Nephron (organoid): Measurements from ENCODE around the gene ZNF613.
"Not testable (repeated sequence)": the region's sequence is repeated elsewhere in the genome, so short reads cannot be mapped to it uniquely, and the experiment has no call there.

Experiments
- H3K27ac Mint-ChIP-seq, 3 experiments: 2 replicates each; pipeline ENCODE4 v1.8.0; 2020; ENCODE audit warnings: mixed read lengths in 3 of 3, mild to moderate bottlenecking in 2 of 3, moderate library complexity in 1 of 3
- H3K27me3 Mint-ChIP-seq: 2 replicates; pipeline ENCODE4 v1.8.0; 2021; ENCODE audit warnings: low read depth, mild to moderate bottlenecking, moderate library complexity, mixed read lengths
- H3K36me3 Mint-ChIP-seq: 2 replicates; pipeline ENCODE4 v1.8.0; 2020; ENCODE audit warnings: low read depth, mixed read lengths
- H3K4me1 Mint-ChIP-seq: 2 replicates; pipeline ENCODE4 v1.8.0; 2020; ENCODE audit warnings: mixed read lengths
- H3K4me3 Mint-ChIP-seq, 3 experiments: 2 replicates each; pipeline ENCODE4 v1.8.0; 2020; ENCODE audit warnings: mild to moderate bottlenecking in 3 of 3, mixed read lengths in 3 of 3, moderate library complexity in 2 of 3
- H3K9me3 Mint-ChIP-seq: 2 replicates; pipeline ENCODE4 v1.8.0; 2020; ENCODE audit warnings: mixed read lengths
- TF ChIP-seq, protein P1 (sequence below), 3 experiments: fragments of 200-600 bp; sonication (generic); IDR thresholded peaks; one replicate each; pipeline ENCODE4 v1.5.0; 2021; ENCODE audit warnings: antibody characterized with exemption in 3 of 3; ENCODE audit not compliant: unreplicated experiment in 3 of 3

ZNF613 gene

GRCh38 chr19:51977346-51977745 is 50.1 kb downstream of the ZNF613 start:
- Mint-ChIP-seq H3K4me1 (no peaks in the 10 kb centered on the region), H3K4me3 (no peak overlapping the region), H3K27ac (no peak overlapping the region), H3K9me3 (peaks cover 80% of the 10 kb centered on the region), H3K36me3 (peaks cover 98% of the 10 kb centered on the region), H3K27me3 (peaks cover 4% of the 10 kb centered on the region)
- TF ChIP-seq, protein P1, sequence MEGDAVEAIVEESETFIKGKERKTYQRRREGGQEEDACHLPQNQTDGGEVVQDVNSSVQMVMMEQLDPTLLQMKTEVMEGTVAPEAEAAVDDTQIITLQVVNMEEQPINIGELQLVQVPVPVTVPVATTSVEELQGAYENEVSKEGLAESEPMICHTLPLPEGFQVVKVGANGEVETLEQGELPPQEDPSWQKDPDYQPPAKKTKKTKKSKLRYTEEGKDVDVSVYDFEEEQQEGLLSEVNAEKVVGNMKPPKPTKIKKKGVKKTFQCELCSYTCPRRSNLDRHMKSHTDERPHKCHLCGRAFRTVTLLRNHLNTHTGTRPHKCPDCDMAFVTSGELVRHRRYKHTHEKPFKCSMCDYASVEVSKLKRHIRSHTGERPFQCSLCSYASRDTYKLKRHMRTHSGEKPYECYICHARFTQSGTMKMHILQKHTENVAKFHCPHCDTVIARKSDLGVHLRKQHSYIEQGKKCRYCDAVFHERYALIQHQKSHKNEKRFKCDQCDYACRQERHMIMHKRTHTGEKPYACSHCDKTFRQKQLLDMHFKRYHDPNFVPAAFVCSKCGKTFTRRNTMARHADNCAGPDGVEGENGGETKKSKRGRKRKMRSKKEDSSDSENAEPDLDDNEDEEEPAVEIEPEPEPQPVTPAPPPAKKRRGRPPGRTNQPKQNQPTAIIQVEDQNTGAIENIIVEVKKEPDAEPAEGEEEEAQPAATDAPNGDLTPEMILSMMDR (IDR thresholded peaks at IDR 0.05; ENCODE audit: unreplicated experiment in 3 of 3) = no peak

DNA sequence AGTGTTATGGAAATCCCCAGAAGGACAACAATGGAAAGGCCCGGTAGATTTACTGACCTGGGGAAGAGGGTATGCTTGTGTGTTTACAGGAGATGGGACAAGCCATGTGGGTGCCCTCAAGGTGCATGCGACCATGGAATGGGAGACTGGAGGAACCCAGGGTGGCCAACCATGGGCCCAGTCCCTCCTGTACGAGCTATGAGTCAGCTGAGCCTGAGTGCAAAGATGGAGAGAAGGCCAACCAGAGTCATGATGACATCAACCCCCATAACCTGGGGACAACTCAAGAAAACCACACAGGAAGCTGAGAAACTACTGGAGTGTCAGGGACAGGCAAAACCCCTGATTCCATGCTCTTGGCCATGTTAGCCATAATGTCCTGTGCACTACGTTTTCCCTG is 51.6 kb downstream of the ZNF613 start:
- H3K36me3 Mint-ChIP-seq = peaks cover 98% of the 10 kb centered on the region
- no peak overlapping the region for H3K4me3 Mint-ChIP-seq
- no peak overlapping the region for H3K27ac Mint-ChIP-seq
- H3K27me3 Mint-ChIP-seq = peaks cover 4% of the 10 kb centered on the region
- peaks cover 80% of the 10 kb centered on the region for H3K9me3 Mint-ChIP-seq
- H3K4me1 Mint-ChIP-seq = no peaks in the 10 kb centered on the region
- TF ChIP-seq, protein P1 (IDR thresholded peaks at IDR 0.05; ENCODE audit: unreplicated experiment in 3 of 3) = no peak

DNA sequence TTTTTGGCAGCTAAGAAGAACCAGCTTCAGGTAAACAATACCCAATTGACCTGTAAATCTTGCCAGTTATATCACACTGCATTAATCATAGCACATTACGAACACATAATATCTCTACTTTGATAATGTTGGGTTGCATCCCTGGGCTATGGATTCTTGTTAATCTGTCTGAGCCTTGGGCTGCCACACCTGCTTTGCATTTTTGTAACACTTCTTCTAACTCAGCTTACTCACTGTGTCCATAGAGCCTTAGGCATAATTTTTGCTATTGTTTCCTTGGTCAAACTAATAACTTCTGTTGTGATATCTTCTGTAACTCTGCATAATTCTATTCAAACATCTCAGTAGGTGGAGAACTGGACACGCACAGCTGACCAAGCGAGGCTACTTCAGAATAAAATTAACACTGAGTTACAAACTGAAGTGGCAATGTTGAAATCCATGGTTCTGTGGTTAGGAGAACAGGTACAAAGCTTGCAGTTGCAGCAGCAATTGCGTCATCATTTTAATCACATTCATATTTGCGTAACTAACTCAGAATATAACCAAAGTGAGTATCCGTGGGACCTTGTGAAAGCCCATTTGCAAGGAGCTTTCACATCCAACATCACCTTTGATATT is 53.0 kb downstream of the ZNF613 start:
- Mint-ChIP-seq H3K27ac (no peak overlapping the region), H3K36me3 (peaks cover 90% of the 10 kb centered on the region), H3K9me3 (peaks cover 78% of the 10 kb centered on the region), H3K4me1 (no peaks in the 10 kb centered on the region), H3K27me3 (peaks cover 4% of the 10 kb centered on the region), H3K4me3 (no peak overlapping the region)
- TF ChIP-seq, protein P1 (IDR thresholded peaks at IDR 0.05; ENCODE audit: unreplicated experiment in 3 of 3) = no peak

GRCh38 chr19:51980926-51981325 is 53.7 kb downstream of the ZNF613 start:
- H3K27ac Mint-ChIP-seq, H3K4me3 Mint-ChIP-seq, H3K27me3 Mint-ChIP-seq, H3K4me1 Mint-ChIP-seq: not testable (repeated sequence)
- peaks cover 84% of the 10 kb centered on the region for H3K36me3 Mint-ChIP-seq
- peaks cover 80% of the 10 kb centered on the region for H3K9me3 Mint-ChIP-seq

GRCh38 chr19:51983361-51983760 is 56.1 kb downstream of the ZNF613 start:
- TF ChIP-seq, protein P1 (IDR thresholded peaks at IDR 0.05; ENCODE audit: unreplicated experiment in 3 of 3) = no peak
- peaks cover 4% of the 10 kb centered on the region for H3K27me3 Mint-ChIP-seq
- no peak overlapping the region for H3K27ac Mint-ChIP-seq
- H3K4me1 Mint-ChIP-seq = peaks cover 7% of the 10 kb centered on the region
- H3K4me3 Mint-ChIP-seq = peak overlapping the region in 2 of 3 experiments; percentile 37 to 50
- peaks cover 73% of the 10 kb centered on the region for H3K9me3 Mint-ChIP-seq
- H3K36me3 Mint-ChIP-seq = peaks cover 79% of the 10 kb centered on the region

- Mint-ChIP-seq H3K4me1 (peaks cover 7% of the 10 kb centered on the region), H3K4me3 (peak within 1 kb of the TSS; percentile 95 to 96 (median 95)), H3K9me3 (peaks cover 65% of the 10 kb centered on the region), H3K27me3 (no peaks in the 10 kb centered on the region), H3K27ac (peak within 1 kb of the TSS; percentile 48 to 88 (median 84)), H3K36me3 (peaks cover 74% of the 10 kb centered on the region)
- TF ChIP-seq, protein P1 (IDR thresholded peaks at IDR 0.05; ENCODE audit: unreplicated experiment in 3 of 3) = no peak
Observed at GRCh38 chr19:51986309-51987291, 59.3 kb downstream of the ZNF613 start, which contains the start of gene ZNF350. ZNF350 (minus strand) TSS chr19:51986840; CDS start chr19:51974360, 12,480 bp downstream.
